ENCODE data around the gene LDLRAD4.

DNA sequence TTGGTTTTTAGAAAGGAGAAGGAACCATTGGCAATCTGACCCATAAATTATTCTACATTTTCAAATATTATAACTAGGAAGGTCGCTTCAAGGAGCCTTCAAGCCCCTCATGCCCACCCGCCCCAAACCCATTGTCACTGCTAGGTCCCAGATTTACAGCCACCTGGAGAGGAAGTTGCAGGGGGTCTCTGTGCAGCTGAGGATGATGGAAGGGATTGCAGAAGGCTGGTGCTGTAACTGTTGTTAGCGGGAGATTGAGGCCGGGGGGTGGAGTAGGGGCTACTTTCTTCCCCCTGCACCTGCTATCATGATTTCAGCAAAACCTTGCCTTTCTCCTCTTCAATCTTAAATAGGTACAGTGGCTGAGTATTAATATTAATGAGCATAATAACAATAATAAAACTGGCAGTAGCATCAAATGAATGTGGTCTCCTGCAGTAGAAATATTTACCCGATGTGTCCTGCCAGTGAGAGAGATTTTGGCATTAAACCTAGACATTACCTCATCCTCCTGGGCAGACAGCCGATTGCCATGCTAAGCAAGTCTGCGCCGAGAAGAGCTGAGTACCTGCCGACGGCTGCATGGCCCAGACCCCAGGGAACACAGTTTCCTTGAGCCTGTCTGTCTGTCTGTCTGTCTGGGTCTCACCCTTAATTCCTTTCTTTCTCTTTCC is 282.4 kb downstream of the LDLRAD4 start:
- TF ChIP-seq POLR2AphosphoS5 (IDR thresholded peaks at IDR 0.05; ENCODE audit: low read depth) (no peak), GABPA (IDR thresholded peaks at IDR 0.05; ENCODE audit: low read depth) (no peak)
- TF ChIP-seq, protein P1, sequence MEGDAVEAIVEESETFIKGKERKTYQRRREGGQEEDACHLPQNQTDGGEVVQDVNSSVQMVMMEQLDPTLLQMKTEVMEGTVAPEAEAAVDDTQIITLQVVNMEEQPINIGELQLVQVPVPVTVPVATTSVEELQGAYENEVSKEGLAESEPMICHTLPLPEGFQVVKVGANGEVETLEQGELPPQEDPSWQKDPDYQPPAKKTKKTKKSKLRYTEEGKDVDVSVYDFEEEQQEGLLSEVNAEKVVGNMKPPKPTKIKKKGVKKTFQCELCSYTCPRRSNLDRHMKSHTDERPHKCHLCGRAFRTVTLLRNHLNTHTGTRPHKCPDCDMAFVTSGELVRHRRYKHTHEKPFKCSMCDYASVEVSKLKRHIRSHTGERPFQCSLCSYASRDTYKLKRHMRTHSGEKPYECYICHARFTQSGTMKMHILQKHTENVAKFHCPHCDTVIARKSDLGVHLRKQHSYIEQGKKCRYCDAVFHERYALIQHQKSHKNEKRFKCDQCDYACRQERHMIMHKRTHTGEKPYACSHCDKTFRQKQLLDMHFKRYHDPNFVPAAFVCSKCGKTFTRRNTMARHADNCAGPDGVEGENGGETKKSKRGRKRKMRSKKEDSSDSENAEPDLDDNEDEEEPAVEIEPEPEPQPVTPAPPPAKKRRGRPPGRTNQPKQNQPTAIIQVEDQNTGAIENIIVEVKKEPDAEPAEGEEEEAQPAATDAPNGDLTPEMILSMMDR (IDR thresholded peaks at IDR 0.05; ENCODE audit: insufficient read depth, low read length), result no peak
- TF ChIP-seq, protein P2, sequence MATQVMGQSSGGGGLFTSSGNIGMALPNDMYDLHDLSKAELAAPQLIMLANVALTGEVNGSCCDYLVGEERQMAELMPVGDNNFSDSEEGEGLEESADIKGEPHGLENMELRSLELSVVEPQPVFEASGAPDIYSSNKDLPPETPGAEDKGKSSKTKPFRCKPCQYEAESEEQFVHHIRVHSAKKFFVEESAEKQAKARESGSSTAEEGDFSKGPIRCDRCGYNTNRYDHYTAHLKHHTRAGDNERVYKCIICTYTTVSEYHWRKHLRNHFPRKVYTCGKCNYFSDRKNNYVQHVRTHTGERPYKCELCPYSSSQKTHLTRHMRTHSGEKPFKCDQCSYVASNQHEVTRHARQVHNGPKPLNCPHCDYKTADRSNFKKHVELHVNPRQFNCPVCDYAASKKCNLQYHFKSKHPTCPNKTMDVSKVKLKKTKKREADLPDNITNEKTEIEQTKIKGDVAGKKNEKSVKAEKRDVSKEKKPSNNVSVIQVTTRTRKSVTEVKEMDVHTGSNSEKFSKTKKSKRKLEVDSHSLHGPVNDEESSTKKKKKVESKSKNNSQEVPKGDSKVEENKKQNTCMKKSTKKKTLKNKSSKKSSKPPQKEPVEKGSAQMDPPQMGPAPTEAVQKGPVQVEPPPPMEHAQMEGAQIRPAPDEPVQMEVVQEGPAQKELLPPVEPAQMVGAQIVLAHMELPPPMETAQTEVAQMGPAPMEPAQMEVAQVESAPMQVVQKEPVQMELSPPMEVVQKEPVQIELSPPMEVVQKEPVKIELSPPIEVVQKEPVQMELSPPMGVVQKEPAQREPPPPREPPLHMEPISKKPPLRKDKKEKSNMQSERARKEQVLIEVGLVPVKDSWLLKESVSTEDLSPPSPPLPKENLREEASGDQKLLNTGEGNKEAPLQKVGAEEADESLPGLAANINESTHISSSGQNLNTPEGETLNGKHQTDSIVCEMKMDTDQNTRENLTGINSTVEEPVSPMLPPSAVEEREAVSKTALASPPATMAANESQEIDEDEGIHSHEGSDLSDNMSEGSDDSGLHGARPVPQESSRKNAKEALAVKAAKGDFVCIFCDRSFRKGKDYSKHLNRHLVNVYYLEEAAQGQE (IDR thresholded peaks at IDR 0.05; ENCODE audit: insufficient replicate concordance, low read depth), result no peak

All from HL-60 (cell line).